ENCODE data around the gene DDX31. TPM values are rescaled to one million over a fixed set of nuclear protein-coding genes. Genes with fewer than 3 reads are reported as not detected.
A peak's percentile ranks its signal among the peaks of the same experiment; 100 is the strongest.

Gene DDX31
- total RNA-seq, 1 donor from 2014 or later: 6.4 TPM

DNA sequence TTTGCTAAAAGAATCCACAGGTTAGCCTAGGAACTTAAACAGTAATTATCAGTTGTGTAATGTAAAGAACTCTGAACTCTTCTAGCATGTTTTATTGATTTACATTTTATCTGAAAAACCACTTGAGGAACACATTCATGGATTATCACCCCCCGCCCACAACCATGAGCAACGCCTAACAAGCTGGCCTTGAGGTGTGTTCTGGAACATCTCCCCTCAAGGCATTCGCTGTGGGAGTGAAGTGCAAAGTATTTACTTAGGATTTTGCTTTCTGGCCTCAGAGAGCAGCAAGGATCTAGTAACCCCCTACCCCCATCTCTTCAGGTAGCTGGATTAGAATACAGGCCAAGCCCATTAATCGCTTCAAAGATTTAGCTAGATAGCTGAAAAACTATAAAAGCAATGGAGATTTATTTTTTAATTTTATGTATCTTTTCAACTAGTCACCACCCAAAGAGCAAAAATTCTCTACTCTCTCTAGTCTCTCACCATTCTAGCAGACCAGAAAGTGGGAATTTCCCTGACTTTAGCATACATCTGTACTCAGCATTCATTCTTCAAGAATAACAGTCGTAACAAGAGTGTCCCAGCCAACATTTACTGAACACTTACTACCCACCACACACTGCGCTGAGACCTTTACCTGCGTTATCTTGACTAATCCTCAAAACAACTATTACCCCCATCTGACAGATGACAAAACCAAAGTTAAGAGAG is 37.2 kb downstream of the DDX31 start:
- no peak for ATAC-seq

GRCh38 chr9:132631685-132632084 is 38.1 kb downstream of the DDX31 start:
- ATAC-seq: no peak

DNA sequence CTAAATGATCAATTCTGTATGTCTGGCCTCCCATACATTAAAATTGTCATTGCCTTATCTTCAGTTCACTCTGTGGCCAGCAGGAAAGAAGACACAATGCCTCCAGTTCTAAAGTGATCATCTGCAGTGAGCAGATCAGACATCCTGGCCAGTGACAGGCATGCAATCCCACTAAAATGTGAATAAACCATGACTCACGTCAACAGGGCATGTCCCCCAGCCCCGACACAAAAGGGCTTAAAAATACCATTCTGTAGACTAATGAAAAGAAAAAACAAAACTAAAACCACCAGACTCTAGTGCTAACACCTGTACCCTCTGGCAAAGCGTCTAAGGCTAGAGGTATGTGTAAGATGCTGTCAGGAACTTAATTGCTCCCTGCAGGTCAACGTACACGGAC is 38.5 kb downstream of the DDX31 start:
- ATAC-seq: no peak

GRCh38 chr9:132630811-132631210 is 39.0 kb downstream of the DDX31 start:
- ATAC-seq: peak; percentile 62

DNA sequence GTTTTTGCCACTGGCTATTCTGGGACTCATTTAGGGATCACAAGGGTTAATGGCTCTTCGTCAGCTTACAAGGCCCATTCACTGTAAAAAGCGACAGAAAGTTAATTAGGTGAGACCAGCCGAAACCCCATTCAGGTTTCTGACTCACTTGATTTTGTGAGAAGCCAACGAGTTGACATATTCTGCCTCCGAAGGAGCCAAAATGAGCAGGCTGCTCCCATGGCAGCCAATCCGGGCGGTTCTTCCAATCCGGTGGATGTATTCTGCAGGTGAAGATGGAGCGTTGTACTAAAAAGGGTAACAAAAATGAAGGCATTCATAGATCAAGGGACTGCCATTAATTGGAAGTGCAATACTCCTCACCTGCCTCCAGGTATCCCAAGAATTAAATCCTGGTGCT is 39.7 kb downstream of the DDX31 start:
- no peak for ATAC-seq

DNA sequence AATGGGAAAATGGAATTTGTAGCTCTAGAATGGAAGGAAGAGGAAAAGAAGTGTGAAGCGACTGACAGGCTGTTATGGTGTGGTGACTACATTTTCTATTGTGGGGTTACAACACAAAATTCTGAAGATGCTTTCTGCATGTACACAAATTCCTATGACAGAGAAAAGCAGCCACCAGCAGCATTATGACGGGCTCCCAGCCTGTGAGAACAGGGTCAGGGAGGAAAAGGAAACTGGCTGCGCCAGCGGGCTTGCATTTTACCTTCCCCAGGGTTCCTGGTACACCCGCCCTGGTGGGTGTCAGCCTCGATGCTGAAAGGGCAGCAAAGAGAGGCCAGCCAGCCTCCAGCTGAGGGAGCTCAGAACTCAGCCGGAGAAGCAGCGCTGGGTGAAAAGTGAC is 41.0 kb downstream of the DDX31 start:
- no peak for ATAC-seq

DNA sequence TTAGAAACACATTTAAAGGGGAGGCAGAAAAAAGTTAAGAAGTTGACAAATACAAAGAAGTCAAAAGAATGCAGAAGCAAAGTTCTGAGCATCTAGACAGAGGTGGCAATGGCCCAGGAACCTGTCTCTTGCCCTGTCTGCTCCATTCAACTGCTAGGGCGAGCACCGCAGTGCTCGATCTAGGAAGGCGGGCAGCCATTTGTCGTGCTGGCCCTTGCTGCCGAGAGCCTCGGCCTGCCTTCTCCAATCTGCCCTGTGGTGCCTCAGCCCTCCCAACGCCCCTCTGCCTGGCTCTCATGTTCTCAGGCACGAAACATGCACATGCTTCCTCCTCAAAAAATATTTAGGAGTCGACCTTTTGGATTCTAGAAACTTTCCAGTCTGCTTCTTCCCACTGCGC is 42.2 kb downstream of the DDX31 start:
- no peak for ATAC-seq

GRCh38 chr9:132627106-132627505 is 42.7 kb downstream of the DDX31 start:
- no peak for ATAC-seq

GRCh38 chr9:132626285-132626684 is 43.5 kb downstream of the DDX31 start:
- ATAC-seq: no peak

GRCh38 chr9:132622159-132622558 is 47.6 kb downstream of the DDX31 start:
- ATAC-seq: no peak

DNA sequence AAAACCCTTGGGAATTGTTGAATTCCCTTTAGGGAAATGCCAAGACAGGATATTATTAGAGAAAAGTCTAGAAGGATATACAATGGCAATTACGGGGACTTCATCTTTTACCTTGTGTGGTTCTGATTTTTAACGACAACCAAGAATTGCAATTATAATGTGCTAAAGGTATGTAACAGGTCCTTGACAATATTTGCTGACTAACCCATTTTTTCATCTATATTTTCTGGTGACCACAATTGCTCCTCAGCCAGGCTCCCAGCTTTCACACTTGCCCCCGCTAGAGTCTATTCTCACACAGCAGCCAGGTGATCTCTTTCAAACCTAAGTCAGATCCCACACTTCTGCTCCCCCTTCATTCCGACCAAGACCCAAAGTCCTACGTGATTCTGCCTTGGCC is 53.1 kb downstream of the DDX31 start:
- no peak for ATAC-seq

GRCh38 chr9:132615774-132616173 is 54.0 kb downstream of the DDX31 start:
- no peak for ATAC-seq

- no peak for ATAC-seq
Observed at GRCh38 chr9:132614324-132614723, 55.5 kb downstream of the DDX31 start.

- ATAC-seq: no peak
Observed at GRCh38 chr9:132610661-132611060, 59.1 kb downstream of the DDX31 start.

DNA sequence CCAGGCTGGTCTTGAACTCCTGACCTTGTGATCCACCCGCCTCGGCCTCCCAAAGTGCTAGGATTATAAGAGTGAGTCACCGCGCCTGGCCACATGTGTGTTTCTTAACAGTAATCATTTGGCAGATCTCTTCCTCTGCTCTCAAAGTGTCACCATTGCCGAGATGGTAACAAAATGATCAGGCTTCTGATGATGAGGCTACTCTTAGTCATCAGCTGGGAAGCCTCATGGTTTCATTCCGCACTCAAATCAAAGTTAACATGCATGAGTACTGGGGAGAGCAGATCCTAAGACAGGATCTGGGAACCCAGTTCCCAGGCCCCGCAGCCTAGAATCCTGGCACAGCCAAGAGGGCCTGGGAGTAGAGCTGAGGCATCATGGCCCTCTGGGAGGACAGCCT is 60.0 kb downstream of the DDX31 start:
- ATAC-seq: peak; percentile 59

DNA sequence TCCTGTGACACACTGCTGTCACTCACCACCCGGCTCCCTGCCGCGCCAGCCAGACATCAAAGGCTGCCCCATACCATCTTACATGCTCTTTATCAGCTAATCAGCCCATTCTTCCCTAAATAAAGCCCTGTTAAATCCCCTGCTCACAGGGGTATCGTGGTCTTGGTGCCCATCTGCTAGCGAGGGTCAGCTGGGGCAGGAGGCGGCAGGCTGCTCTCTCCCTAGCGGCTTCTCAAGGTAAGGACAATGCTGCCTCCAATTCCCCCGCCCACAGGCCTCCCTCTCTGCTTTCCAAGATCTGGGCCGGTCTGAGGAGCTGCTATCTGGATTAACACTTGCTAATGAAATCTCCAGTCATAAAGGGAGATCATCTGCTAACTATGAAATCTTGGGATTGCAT is 60.6 kb downstream of the DDX31 start:
- no peak for ATAC-seq

GRCh38 chr9:132606066-132606465 is 63.7 kb downstream of the DDX31 start:
- ATAC-seq: no peak

DNA sequence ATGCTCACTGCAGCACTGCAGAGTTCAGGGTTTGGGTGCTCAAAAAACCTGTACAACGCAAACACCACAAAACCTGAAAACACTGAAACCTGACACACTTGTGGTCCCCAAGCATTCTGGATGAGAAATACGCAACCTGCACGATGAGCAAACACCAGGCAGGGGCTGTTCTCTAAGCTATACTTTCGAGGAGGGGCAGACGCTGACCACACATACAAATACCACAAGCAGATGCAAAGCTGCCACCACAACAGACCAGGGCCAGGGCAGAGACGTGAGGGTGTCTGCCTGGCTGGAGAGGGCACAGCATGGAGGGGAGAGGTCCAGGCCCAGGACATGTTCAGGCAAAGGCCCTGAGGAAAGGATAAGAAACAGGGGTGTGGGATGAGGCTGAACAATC is 64.4 kb downstream of the DDX31 start:
- ATAC-seq: no peak

- no peak for ATAC-seq
Observed at GRCh38 chr9:132602207-132602606, 67.6 kb downstream of the DDX31 start.

GRCh38 chr9:132600326-132600984 is 69.3 kb downstream of the DDX31 start:
- ATAC-seq: no peak

DNA sequence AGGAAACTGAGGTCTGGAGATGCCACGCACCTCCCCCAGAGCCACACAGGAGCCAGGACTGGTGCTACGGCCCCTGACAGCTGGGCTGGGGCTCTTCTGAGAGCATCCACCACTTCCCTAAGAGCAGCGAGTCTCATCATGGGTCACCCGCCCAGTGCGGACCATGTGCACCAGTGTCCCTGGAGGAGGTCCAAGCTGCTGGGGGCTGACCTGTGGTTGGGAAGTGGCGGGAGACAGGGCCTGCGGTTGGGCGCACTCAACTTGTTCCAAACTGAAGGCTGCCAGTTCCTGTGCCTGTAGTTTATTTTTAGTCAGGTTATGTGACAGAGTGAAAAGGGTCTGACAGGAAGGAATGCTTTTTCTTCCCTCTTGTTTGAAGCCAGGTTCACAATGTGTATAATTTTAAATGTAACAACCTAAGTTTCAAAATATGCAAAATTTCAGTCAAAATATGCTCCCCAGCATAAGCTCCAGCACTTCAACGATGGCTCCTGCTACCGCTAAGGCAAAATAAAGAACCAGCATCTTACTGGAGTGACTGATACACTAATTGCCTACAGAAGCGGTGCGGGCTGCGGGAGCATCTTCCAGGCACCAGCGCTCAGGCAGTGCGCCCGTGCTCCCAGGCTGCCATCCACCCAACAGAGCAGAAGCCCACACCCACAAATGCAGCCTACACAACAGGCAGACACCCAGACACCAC is 72.6 kb downstream of the DDX31 start:
- ATAC-seq: peak; percentile 45

- no peak for ATAC-seq
Observed at GRCh38 chr9:132596200-132596599, 73.6 kb downstream of the DDX31 start.

DNA sequence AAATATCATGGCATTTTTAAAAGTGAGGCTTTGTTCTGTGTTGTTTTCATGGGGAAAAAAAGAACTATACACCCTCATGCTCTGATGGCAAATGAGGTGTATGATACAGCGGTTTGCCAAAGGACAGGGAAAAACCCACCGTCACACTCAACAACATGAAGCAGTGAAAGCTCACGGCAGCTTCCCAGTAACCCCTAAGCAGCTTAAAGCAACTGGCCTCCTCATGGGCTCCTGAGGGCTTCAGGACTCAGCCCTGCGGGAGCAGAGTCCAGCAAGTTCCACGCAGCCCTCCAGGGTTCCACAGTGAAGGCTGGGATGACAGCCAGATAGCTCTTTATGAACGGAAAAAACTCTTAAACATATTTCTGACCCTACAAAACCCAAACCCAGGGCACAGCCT is 74.5 kb downstream of the DDX31 start:
- ATAC-seq: no peak

GRCh38 chr9:132594412-132594811 is 75.4 kb downstream of the DDX31 start:
- ATAC-seq: no peak

All from esophagus mucosa (tissue), 1 donor.